OCI-LY3 (cell line): ENCODE measurements around the gene C8A.

Experiments
- CTCF ChIP-seq: fragments of 200-600, 300-600 bp; sonication (generic); IDR thresholded peaks from 2 replicates; pipeline ENCODE4 v1.5.1; 2014; ENCODE audit warnings: antibody characterized with exemption, low read length, low read depth
- EZH2phosphoT487 ChIP-seq: fragments of 200-600 bp; shearing (Covaris generic); IDR thresholded peaks from 2 replicates; pipeline ENCODE4 v1.6.1; 2018; ENCODE audit warnings: antibody characterized with exemption, mixed run types, low read depth

GRCh38 chr1:56954664-56955063 is 100.1 kb downstream of the C8A start:
- no peak for TF ChIP-seq CTCF
- no peak for TF ChIP-seq EZH2phosphoT487
